ENCODE results near the gene FBXW11.

DNA sequence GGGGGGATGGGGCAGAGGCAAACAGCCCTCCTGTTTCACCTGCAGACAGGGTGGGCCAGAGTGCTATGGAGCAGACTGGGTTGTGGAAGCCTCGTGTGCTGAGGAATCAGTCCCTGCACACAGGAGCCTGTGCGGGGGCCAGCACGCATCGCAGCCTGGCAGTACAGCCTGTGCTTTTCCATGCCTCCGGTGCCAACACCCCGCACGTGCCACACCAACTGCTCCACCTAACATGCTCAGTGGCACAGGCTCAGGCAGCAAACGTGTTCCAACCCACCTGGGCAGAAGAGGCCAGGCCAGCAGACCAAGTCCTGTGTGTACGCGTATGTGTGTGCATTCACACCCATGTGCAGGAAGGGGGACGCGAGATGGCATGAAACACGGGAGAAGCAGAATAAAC, 37.4 kb upstream of the FBXW11 start:
- no peak for TF ChIP-seq CTCF (IDR thresholded peaks at IDR 0.05)
- TF ChIP-seq POLR2A (IDR thresholded peaks at IDR 0.05), result no peak

Measured in body of pancreas (tissue), 4 donors.